GM20000 (cell line): Measurements from ENCODE around the gene ABLIM3.

Experiments
- DNase-seq: peaks from one replicate; pipeline ENCODE4 v3.0.0; 2012; ENCODE audit warnings: low spot score
- CTCF ChIP-seq: IDR thresholded peaks from 2 replicates; pipeline ENCODE4 v1.5.1; 2012; ENCODE audit warnings: mild to moderate bottlenecking, control low read depth; ENCODE audit errors: extremely low read depth, missing control alignments

The ABLIM3 gene

GRCh38 chr5:149113669-149114068, 27.6 kb upstream of the ABLIM3 start:
- DNase-seq = no peak
- no peak for TF ChIP-seq CTCF

GRCh38 chr5:149114403-149115312, 26.6 kb upstream of the ABLIM3 start:
- TF ChIP-seq CTCF = peak; percentile 67
- peak; percentile 30 for DNase-seq

GRCh38 chr5:149117970-149118369, 23.3 kb upstream of the ABLIM3 start:
- no peak for DNase-seq
- TF ChIP-seq CTCF = no peak

- DNase-seq = no peak
- TF ChIP-seq CTCF = no peak
Measured at GRCh38 chr5:149118463-149118862, 22.8 kb upstream of the ABLIM3 start.

GRCh38 chr5:149121145-149121544, 20.1 kb upstream of the ABLIM3 start:
- DNase-seq = no peak
- no peak for TF ChIP-seq CTCF

- DNase-seq = no peak
Measured at GRCh38 chr5:149123211-149123610, 18.1 kb upstream of the ABLIM3 start.

More at GRCh38 chr5:149123211-149123610, 18.1 kb upstream of the ABLIM3 start:
- no peak for TF ChIP-seq CTCF
